AG08395 (cell line): ENCODE measurements around the gene WIZ.
"Not testable (repeated sequence)": the region's sequence is repeated elsewhere in the genome, so short reads cannot be mapped to it uniquely, and the experiment has no call there.

Source experiments
- DNase-seq: peaks from one replicate; pipeline ENCODE4 v3.0.0; 2012; ENCODE audit warnings: mixed read lengths, low spot score

WIZ gene

DNA sequence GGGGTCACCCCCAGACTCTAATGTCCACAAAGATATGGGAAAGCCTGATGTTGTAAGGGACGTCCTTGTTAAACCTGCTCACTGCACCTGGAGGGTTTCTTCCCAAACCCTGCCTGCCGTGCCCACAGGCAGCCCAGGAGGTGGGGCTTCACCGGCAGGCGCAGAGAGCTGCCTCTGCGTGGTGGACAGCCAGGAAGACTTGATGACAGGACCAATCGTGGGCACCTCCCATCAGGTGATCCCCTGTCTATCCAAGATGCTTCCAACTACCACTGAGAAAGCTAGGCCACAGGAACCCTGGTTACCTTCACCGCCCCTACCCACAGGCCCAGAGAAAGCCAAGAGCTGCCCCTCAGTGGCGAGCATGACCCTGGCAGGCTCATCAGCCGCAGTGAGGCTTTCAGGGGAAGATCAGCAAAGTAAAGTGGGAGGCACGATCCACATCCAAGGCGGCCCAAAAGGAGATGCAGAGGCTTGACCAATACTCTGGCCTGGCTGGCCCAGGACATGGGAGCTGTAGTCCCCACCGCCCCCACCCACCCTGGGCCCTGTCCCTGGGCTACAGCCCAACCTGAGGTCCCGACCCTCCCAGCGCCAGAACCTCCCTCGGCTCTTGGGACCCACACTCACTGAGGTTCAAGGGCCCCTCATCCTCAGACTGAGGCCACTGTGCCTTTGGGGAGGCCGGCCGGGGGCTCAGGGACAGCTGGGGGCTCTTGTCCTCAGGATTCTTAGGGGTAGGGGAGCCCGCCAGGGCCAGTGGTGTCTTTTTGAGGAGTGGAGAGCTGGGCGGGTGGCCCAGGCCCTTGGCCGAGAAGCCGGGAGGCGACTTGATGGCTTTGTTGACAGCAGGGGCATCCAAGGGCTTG lies 20.6 kb downstream of the WIZ start:
- DNase-seq = no peak

GRCh38 chr19:15427991-15428471 lies 21.7 kb downstream of the WIZ start:
- DNase-seq = no peak

GRCh38 chr19:15427350-15427700 lies 22.4 kb downstream of the WIZ start:
- no peak for DNase-seq

DNA sequence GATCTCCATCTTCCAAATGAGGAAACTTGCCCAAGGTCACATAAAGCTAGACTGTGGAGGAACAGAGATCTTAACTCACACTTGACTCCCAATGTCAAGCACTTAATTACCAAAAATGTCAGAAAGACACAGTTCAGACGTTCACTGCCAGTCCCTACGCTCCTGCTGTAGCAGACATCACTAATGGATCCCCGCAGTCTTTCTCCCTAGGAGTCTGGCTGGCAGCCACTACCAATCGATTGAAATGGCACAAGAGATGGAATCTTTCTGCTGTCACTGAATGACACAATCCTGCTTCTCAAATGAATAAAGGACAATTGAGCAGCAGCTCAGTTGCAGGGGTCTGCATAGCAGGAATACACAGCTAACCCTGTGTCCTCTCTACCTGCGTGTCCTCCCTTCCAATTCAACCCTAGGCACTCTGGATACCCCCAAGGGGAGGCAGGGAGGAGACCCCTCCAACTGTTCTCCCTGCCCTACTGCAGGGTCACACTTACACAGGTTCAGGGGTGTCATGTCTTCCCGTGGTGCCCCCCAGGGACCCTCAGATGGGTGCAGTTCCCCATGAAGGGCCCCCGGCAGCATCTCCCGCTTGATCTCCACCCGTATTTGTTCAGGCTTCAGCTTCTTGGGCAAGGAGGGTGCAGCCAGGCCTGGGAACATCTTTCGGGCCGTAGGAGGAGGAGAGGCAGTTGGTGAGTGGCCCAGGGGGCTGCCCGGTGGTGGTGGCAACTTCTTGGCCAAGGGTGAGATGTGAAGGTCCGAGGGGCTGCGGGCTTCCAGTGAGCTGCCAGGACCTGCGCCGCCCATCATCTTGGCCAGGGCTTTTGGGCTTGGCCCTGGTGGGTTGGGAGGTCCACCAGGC lies 23.0 kb downstream of the WIZ start:
- no peak for DNase-seq

GRCh38 chr19:15425321-15425950 lies 24.3 kb downstream of the WIZ start:
- DNase-seq = no peak

- no peak for DNase-seq
These were observed 25.0 kb downstream of the WIZ start for GRCh38 chr19:15424692-15425272.

DNA sequence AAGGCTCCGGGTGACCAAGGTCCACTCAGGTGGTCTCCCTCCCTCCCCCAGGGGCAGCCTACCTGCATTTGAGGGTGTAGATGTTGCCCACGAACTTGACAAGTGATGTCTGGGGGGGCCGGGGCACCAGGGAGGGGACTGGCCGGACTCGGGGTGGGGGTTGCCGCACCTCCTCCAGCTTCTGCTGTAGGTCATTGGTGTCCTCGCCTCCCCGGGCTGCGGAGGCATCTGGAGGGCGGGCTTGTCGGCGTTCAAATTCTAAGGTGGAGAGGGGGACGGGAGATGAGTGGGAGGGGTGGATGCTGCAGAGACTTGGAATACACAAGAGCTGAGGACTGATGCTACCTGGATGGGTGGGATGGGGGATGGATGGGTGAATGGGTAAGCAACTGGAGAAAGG lies 25.6 kb downstream of the WIZ start:
- no peak for DNase-seq

DNA sequence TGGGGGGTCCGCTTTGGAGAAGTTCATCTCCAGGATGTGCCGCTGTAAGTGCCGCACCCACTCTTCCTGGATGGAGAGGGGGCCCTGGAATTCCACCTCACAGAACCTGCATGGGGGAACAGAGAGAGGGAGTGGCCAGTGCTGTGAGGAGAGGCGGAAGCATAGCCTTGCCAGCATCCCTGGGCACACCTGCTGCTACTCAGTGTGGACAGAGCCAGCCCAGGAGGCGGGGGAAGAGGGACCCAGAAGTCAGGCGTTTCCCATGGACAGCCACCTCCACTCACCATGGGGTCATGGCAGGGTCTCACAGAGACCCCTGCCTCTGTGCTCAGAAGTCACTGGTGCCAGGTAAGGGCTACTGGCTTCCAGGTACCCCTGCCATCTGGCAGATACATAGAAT lies 26.6 kb downstream of the WIZ start:
- DNase-seq = no peak

DNA sequence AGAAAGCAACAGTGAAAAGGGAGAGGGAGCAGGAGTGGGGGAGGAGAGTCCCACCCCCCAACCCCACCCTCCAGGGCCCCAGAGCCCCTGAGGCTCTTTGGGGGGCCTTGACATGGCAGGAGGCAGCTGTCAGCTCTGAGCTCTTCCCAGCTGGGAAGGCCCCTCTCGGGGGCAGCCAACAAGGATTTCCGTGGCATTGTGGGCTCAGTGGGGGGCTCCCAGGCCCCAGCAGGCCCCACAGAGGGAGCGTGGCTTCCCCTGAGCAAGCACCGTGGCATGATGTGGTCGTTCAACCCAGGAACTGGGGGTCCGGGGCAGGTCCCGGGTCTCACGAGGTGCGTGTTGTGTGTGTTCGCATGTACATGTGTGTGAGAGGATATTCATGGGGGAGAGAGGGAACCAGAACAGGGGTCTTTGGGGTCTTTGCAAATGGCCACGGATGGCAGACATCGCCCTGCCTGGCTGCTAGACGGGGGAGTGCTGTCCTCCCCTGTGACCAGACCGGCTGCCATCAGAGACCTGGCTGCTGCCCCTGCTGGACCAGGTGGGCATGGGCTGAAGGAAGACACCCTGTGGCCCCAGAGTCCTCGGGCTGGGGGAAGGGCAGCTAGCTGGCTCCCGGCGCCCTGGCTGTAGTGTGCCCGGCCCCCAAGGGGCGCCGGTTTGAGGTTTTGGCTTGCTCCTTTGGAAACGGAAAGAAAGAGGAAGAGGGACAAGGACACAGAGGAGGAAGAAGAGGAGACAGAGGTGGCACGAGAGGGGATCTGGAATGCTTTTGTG lies 27.3 kb downstream of the WIZ start:
- DNase-seq = no peak

GRCh38 chr19:15421721-15422260 lies 28.0 kb downstream of the WIZ start:
- DNase-seq = no peak

DNA sequence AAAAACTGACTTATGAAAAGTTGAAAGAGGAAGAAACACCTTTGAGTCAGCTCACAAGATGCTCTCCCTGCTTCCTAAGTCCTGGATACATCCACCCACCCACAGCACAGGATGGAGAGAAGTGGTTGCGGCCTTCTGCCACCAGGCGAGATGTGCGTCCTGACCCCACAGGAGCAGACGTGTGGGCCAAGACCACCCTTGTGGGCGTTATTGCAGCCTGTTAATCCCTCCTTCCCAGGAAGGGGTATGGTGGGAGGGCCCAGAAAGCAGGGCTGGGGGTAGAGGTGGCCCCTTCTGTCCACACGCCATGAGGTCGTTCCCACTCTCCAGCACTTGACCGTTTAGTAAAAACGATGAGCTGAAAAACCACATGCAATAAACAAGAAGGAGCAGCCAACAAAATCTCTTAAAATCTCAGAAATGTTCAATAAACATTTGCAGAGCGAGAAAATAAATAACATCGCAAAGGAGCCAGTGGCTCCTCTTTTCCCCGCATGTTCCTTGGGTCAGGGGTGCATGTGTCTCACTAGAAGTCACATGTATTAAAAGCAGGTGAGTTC lies 28.5 kb downstream of the WIZ start:
- DNase-seq = no peak

DNA sequence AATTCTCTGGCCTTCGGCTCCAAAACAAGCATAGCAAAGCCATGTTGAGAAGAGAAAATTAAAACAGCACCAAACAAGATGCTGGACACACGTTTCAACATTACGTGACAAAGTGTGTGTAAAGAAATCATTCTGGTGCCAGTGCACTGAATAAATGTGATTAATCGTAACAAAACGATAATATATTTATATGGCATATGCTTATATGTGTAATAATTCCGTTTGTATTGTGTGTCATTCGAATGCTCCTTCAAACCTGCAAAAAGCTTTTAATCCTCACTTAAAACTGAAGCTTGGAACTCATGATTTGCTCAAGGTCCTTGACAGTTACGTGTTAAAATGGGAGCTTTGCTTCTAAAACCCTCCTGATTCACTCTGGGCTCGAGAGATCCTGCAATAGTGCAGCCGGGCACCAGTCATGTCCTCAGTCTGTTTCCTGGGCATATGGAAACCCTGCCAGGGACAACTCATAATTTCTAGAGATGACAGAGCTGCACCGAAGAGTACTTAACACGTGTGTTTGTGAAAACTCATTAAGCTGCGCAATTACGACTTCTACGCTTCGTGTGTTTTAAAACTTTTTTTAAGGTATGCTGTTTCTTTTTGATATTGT lies 30.2 kb downstream of the WIZ start:
- DNase-seq = peak; percentile 40

- DNase-seq = peak; percentile 100
These were observed 31.0 kb downstream of the WIZ start, which contains the start of gene AKAP8L for GRCh38 chr19:15418579-15419412. TSS of gene AKAP8L (minus strand) at chr19:15418988. CDS start at chr19:15418923, 65 bp downstream.

DNA sequence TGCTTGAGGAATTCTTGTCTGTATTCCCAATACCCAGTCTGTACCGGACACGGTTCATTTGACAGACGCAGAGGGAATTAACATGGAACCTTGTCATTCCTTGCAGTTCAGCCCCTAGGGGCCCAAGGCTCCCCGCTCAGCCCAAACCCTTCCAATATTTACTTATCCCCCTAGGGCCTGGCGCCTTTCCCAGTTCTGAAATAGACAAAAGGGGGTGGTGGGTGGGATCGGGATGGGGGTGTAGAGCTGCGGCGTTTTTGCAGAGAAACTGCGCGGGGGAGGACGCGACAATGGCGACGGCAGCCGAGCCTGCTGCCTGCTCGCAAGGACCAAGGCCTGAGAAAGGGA lies 31.6 kb downstream of the WIZ start:
- peak; percentile 30 for DNase-seq

DNA sequence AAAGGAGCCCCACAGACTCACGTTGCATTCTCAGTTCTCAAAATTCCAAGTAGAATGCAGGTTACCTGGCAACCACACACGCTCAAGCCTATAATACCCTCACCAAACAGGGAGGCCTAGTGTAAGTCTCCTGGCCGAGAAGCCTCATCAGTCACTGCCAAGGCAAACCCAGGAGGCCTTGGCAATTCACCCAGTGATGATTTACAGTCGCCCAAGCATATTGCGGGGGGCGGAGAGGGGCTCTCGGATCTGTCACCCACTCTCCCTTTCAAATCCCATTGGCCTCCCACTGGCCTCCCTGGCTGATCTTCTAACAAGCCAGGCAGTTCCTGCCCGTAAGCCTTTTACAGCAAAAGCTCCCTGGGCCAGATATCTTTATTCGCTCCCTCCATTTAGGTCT lies 32.1 kb downstream of the WIZ start:
- DNase-seq = no peak

DNA sequence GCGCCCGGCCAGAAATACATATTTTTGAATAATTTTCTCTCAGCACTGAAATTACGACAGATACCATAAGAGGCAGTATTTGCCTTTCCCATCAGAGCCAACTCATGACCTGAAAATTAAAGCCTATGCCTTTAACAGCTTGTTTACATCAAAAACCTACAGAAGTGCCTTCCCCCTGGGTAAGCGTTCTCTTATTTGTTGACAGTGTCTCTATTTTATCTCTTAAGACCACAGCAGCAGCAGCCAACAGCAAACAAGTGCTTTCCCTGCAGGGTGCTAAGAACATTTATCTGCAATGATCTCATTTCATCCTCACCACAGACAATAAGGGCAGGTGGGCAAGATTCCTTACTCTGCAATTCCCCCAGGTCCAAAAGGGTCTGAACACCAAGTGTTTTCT lies 36.9 kb downstream of the WIZ start:
- DNase-seq = no peak

DNA sequence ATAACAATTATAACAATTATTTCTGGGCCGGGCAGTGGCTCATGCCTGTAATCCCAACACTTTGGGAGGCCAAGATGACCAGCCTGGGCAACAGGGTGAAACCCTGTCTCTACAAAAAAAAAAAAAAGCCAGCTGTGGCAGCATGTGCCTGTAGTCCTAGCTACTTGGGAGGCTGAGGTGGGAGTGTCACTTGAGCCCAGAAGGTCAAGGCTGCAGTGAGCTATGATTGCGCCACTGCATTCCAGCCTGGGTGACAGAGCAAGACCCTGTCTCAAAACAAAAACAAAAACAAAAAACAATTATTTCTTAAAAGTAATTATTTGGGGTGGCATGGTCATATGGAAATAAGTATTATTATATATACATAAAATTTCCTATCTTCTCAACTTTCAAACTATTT lies 38.4 kb downstream of the WIZ start:
- not testable (repeated sequence) for DNase-seq

DNA sequence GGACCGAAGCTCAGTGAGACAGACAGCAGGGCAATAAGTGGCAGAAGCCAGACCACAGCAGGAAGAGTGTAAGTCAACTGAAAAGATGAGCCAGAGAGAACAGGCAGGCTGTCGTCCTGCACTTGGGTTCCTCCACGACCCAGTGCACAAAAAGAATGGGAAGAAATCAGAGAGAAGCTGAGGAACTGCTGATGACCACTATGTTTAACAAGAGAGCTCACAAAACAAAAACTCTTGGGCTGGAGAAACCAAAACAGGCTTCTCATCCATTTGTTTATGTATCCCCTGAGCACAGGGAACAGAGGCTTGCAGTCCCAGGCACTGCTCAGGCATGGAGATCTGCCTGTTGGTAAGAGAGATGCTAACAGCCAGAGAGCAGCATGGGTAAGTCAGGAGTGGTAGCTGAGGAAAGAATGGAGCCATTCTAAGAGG lies 45.0 kb downstream of the WIZ start:
- no peak for DNase-seq

- DNase-seq = no peak
These were observed 45.5 kb downstream of the WIZ start for GRCh38 chr19:15404097-15404779.
